Measurements from ENCODE around the gene TMEM185A. TPM values are rescaled to one million over a fixed set of nuclear protein-coding genes. Genes with fewer than 3 reads are reported as not detected.
A peak's percentile ranks its signal among the peaks of the same experiment; 100 is the strongest.
"Not testable (repeated sequence)": the region's sequence is repeated elsewhere in the genome, so short reads cannot be mapped to it uniquely, and the experiment has no call there.

The TMEM185A gene
- total RNA-seq, 3 donors from 2014 or later (not counting 1 experiment from before 2014, with no cell fraction given), result 15.1 to 29.6 (median 26.6) TPM

DNA sequence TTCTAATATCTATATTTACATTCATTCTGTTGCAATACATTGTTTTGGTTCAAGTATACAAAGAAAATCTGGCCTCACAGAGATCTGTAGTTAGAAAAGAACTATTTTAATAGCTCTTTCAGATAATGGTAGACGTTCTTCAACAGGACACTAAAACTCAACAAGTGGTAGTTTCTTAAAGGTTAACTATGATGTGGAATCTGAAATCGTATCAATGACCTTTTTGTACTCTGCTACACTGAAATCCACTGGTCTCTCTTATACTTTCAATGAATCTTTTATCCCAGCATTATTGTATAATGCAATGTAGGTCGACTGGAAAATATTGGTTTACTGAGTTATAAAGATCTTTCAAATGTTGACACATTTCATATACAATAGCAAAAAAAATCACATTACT, 12.7 kb downstream of the TMEM185A start:
- Mint-ChIP-seq H3K4me1 (peaks cover 4 to 13% of the 10 kb centered on the region in 2 donors), H3K4me3 (no peak overlapping the region), H3K27ac (no peak overlapping the region), H3K27me3 (ENCODE audit: low read depth in 2 of 2) (peaks cover 0 to 5% of the 10 kb centered on the region in 2 donors), H3K36me3 (no peaks in the 10 kb centered on the region), H3K9me3 (no peaks in the 10 kb centered on the region)
- Histone ChIP-seq H3K9me3 (ENCODE audit: control insufficient read depth, insufficient read depth, low read length) (no peaks in the 10 kb centered on the region), H3K4me3 (ENCODE audit: low read length) (no peak overlapping the region), H3K27me3 (ENCODE audit: control insufficient read depth, insufficient read depth, low read length) (no peaks in the 10 kb centered on the region), H3K27ac (ENCODE audit: low read length) (no peak overlapping the region), H3K4me1 (ENCODE audit: control insufficient read depth, insufficient read depth, low read length) (no peaks in the 10 kb centered on the region), H3K36me3 (ENCODE audit: control insufficient read depth, insufficient read depth, low read length) (no peaks in the 10 kb centered on the region)
- TF ChIP-seq, protein P1, sequence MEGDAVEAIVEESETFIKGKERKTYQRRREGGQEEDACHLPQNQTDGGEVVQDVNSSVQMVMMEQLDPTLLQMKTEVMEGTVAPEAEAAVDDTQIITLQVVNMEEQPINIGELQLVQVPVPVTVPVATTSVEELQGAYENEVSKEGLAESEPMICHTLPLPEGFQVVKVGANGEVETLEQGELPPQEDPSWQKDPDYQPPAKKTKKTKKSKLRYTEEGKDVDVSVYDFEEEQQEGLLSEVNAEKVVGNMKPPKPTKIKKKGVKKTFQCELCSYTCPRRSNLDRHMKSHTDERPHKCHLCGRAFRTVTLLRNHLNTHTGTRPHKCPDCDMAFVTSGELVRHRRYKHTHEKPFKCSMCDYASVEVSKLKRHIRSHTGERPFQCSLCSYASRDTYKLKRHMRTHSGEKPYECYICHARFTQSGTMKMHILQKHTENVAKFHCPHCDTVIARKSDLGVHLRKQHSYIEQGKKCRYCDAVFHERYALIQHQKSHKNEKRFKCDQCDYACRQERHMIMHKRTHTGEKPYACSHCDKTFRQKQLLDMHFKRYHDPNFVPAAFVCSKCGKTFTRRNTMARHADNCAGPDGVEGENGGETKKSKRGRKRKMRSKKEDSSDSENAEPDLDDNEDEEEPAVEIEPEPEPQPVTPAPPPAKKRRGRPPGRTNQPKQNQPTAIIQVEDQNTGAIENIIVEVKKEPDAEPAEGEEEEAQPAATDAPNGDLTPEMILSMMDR (IDR thresholded peaks at IDR 0.05), result no peak
- ATAC-seq, result no peak
- intact Hi-C loops (cut with micrococcal nuclease), result no loop called here
- WGBS (ENCODE audit: insufficient coverage), result no CpG with 5 or more reads among the region's 3 CpGs
- no peak for DNase-seq

DNA sequence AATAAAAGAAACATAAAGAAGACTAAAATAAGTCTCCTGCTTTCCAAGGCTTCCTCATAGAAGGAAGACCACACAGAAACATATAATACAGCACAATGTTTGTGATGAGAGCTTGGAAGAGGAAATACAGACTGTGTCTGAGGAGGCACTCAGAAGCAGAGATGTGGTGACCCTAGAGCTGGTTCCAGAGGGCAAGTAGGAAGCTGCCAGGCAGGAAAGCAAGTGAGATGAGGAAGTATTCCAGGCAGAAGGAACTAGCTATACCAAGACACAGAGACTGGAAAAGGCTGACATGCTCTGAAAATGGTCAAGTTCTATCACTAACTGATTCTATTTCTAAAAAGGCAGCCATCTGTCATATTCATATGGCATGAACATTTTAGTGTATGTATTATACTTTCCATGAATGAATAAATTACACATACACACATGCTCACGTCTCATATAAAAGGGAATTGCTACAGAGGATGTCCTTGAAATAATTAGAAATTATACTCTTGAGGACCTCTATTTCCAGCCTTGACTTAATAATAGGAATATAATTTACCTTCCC, 19.9 kb downstream of the TMEM185A start:
- Mint-ChIP-seq H3K27me3 (ENCODE audit: low read depth in 2 of 2) (no peaks in the 10 kb centered on the region), H3K4me3 (no peak overlapping the region), H3K4me1 (peaks cover 13 to 16% of the 10 kb centered on the region in 2 donors), H3K9me3 (no peaks in the 10 kb centered on the region), H3K36me3 (no peaks in the 10 kb centered on the region), H3K27ac (peak overlapping the region in 1 of 2 donors; percentile 73)
- no peaks in the 10 kb centered on the region for H3K36me3 ChIP-seq (ENCODE audit: control insufficient read depth, insufficient read depth, low read length)
- H3K9me3 ChIP-seq (ENCODE audit: control insufficient read depth, insufficient read depth, low read length), result no peaks in the 10 kb centered on the region
- no CpG with 5 or more reads among the region's 1 CpG for WGBS (ENCODE audit: insufficient coverage)
- intact Hi-C loops (cut with micrococcal nuclease), result no loop called here
- H3K4me3 ChIP-seq (ENCODE audit: low read length), result no peak overlapping the region
- no peaks in the 10 kb centered on the region for H3K4me1 ChIP-seq (ENCODE audit: control insufficient read depth, insufficient read depth, low read length)
- ATAC-seq (no peak), DNase-seq (no peak)
- TF ChIP-seq, protein P1 (IDR thresholded peaks at IDR 0.05), result no peak
- no peaks in the 10 kb centered on the region for H3K27me3 ChIP-seq (ENCODE audit: control insufficient read depth, insufficient read depth, low read length)
- H3K27ac ChIP-seq (ENCODE audit: low read length), result no peak overlapping the region

DNA sequence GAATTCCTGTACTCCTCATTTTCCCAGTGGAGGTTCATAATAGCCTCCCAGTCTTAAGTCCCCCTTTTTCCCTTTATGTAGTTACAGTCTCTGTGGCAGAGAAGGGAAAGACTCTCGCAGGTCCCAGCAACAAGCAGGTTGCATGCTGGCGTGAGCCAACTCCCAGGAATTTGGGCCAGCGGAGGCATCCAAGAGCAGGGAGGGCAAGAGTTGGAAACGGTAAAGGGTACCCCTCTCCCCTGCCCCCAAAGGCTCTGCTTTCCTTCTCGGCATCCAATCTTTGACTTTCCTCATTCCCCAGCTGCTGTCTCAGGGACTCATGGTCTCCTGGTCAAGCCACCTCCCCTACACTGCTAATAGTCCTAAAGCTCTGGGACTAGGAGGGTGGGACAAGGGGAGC, 21.1 kb downstream of the TMEM185A start:
- no peaks in the 10 kb centered on the region for H3K36me3 Mint-ChIP-seq
- no peaks in the 10 kb centered on the region for H3K9me3 Mint-ChIP-seq
- H3K27ac Mint-ChIP-seq, result no peak overlapping the region
- H3K4me3 Mint-ChIP-seq, result no peak overlapping the region
- no peak overlapping the region for H3K4me3 ChIP-seq (ENCODE audit: low read length)
- ATAC-seq, result no peak
- intact Hi-C loops (cut with micrococcal nuclease), result no loop called here
- H3K27ac ChIP-seq (ENCODE audit: low read length), result no peak overlapping the region
- H3K4me1 ChIP-seq (ENCODE audit: control insufficient read depth, insufficient read depth, low read length), result no peaks in the 10 kb centered on the region
- no peaks in the 10 kb centered on the region for H3K9me3 ChIP-seq (ENCODE audit: control insufficient read depth, insufficient read depth, low read length)
- H3K36me3 ChIP-seq (ENCODE audit: control insufficient read depth, insufficient read depth, low read length), result no peaks in the 10 kb centered on the region
- 84% methylated on average over 3 of the region's 5 CpGs for whole genome bisulfite sequencing (ENCODE audit: insufficient coverage)
- H3K27me3 Mint-ChIP-seq (ENCODE audit: low read depth in 2 of 2), result no peaks in the 10 kb centered on the region
- H3K4me1 Mint-ChIP-seq, result peaks cover 16 to 18% of the 10 kb centered on the region in 2 donors
- no peak for DNase-seq
- H3K27me3 ChIP-seq (ENCODE audit: control insufficient read depth, insufficient read depth, low read length), result no peaks in the 10 kb centered on the region
- TF ChIP-seq, protein P1 (IDR thresholded peaks at IDR 0.05), result no peak

DNA sequence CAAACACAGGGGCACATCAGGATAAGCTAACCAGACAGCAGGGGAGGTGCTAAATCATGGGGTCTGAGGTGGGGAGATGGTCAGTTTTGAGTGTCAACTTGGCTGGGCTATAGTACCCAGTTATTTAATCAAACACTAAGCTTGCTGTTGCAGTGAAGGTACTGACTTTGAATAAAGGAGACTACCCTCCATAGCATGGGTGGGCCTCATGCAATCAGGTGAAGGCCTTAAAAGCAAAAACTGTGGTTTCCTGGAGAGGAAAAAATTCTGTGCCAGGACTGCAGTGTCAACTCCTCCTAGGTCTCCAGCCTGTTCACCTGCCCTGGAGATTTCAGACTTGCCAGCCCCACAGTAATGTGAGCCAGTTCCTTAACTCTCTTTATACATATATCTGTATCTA, 23.9 kb downstream of the TMEM185A start:
- H3K36me3 Mint-ChIP-seq, result no peaks in the 10 kb centered on the region
- Histone ChIP-seq H3K27ac (ENCODE audit: low read length) (no peak overlapping the region), H3K4me1 (ENCODE audit: control insufficient read depth, insufficient read depth, low read length) (no peaks in the 10 kb centered on the region), H3K9me3 (ENCODE audit: control insufficient read depth, insufficient read depth, low read length) (no peaks in the 10 kb centered on the region), H3K27me3 (ENCODE audit: control insufficient read depth, insufficient read depth, low read length) (no peaks in the 10 kb centered on the region), H3K4me3 (ENCODE audit: low read length) (no peak overlapping the region), H3K36me3 (ENCODE audit: control insufficient read depth, insufficient read depth, low read length) (peaks cover 2% of the 10 kb centered on the region)
- H3K4me1 Mint-ChIP-seq, result peaks cover 10 to 26% of the 10 kb centered on the region in 2 donors
- H3K27ac Mint-ChIP-seq, result no peak overlapping the region
- TF ChIP-seq, protein P1 (IDR thresholded peaks at IDR 0.05), result no peak
- no peak for DNase-seq
- no peak overlapping the region for H3K4me3 Mint-ChIP-seq
- no peaks in the 10 kb centered on the region for H3K9me3 Mint-ChIP-seq
- intact Hi-C loops (cut with micrococcal nuclease), result no loop called here
- no peak for ATAC-seq
- H3K27me3 Mint-ChIP-seq (ENCODE audit: low read depth in 2 of 2), result no peaks in the 10 kb centered on the region

DNA sequence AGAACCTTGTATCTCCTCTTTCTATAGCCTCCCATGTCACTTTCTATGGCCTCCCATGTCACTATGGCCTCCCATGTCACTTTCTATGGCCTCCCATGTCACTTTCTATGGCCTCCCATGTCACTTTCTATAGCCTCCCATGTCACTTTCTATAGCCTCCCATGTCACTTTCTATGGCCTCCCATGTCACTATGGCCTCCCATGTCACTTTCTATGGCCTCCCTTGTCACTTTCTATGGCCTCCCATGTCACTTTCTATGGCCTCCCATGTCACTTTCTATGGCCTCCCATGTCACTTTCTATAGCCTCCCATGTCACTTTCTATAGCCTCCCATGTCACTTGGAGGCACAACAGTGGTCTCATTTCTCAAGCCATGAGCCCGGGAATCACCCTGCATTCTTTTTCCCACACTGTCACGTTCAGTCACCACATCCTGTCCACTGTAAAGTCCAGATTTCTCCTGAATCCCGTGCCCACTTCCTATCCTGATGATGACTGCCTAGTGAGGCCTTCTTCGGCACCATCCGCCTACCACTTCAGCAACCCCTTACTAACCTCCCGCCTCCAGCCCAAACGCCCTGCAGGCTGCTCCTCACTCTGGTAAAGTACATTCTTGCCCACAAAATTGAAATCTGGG, 26.2 kb downstream of the TMEM185A start:
- ATAC-seq; H3K36me3 Mint-ChIP-seq; H3K27me3 Mint-ChIP-seq (ENCODE audit: low read depth in 2 of 2); H3K4me3 Mint-ChIP-seq; H3K27ac ChIP-seq (ENCODE audit: low read length); H3K4me3 ChIP-seq (ENCODE audit: low read length); DNase-seq; H3K36me3 ChIP-seq (ENCODE audit: control insufficient read depth, insufficient read depth, low read length); H3K27me3 ChIP-seq (ENCODE audit: control insufficient read depth, insufficient read depth, low read length); H3K4me1 ChIP-seq (ENCODE audit: control insufficient read depth, insufficient read depth, low read length); intact Hi-C loops (cut with micrococcal nuclease); H3K9me3 ChIP-seq (ENCODE audit: control insufficient read depth, insufficient read depth, low read length); H3K9me3 Mint-ChIP-seq: not testable (repeated sequence)
- Mint-ChIP-seq H3K27ac (peak overlapping the region in 1 of 2 donors; percentile 66), H3K4me1 (peaks cover 4 to 17% of the 10 kb centered on the region in 2 donors)
- 85% methylated on average over 5 of the region's 7 CpGs for WGBS (ENCODE audit: insufficient coverage)
